ENCODE data around the gene OR4D2. TPM values are rescaled to one million over a fixed set of nuclear protein-coding genes. Genes with fewer than 3 reads are reported as not detected.

The OR4D2 gene
- total RNA-seq, 1 donor: not detected

- TF ChIP-seq, protein P1, sequence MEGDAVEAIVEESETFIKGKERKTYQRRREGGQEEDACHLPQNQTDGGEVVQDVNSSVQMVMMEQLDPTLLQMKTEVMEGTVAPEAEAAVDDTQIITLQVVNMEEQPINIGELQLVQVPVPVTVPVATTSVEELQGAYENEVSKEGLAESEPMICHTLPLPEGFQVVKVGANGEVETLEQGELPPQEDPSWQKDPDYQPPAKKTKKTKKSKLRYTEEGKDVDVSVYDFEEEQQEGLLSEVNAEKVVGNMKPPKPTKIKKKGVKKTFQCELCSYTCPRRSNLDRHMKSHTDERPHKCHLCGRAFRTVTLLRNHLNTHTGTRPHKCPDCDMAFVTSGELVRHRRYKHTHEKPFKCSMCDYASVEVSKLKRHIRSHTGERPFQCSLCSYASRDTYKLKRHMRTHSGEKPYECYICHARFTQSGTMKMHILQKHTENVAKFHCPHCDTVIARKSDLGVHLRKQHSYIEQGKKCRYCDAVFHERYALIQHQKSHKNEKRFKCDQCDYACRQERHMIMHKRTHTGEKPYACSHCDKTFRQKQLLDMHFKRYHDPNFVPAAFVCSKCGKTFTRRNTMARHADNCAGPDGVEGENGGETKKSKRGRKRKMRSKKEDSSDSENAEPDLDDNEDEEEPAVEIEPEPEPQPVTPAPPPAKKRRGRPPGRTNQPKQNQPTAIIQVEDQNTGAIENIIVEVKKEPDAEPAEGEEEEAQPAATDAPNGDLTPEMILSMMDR (IDR thresholded peaks at IDR 0.05; ENCODE audit: insufficient read depth, low read depth, low read length): no peak
- no peak overlapping the region for H3K4me3 ChIP-seq (ENCODE audit: low read depth, low read length)
- DNase-seq (ENCODE audit: low read depth): no peak
These were observed 13.7 kb upstream of the OR4D2 start for GRCh38 chr17:58153046-58153445.

GRCh38 chr17:58153671-58154070, 13.1 kb upstream of the OR4D2 start:
- DNase-seq (ENCODE audit: low read depth): no peak
- TF ChIP-seq, protein P1 (IDR thresholded peaks at IDR 0.05; ENCODE audit: insufficient read depth, low read depth, low read length): no peak
- no peak overlapping the region for H3K4me3 ChIP-seq (ENCODE audit: low read depth, low read length)

- TF ChIP-seq, protein P1 (IDR thresholded peaks at IDR 0.05; ENCODE audit: insufficient read depth, low read depth, low read length): no peak
- peak overlapping the region; percentile 9 for H3K4me3 ChIP-seq (ENCODE audit: low read depth, low read length)
- peak; percentile 2 for DNase-seq (ENCODE audit: low read depth)
These were observed 9.7 kb upstream of the OR4D2 start for GRCh38 chr17:58156839-58157803.

GRCh38 chr17:58158181-58158580, 8.6 kb upstream of the OR4D2 start:
- TF ChIP-seq, protein P1 (IDR thresholded peaks at IDR 0.05; ENCODE audit: insufficient read depth, low read depth, low read length): no peak
- no peak for DNase-seq (ENCODE audit: low read depth)
- no peak overlapping the region for H3K4me3 ChIP-seq (ENCODE audit: low read depth, low read length)

- TF ChIP-seq, protein P1 (IDR thresholded peaks at IDR 0.05; ENCODE audit: insufficient read depth, low read depth, low read length): no peak
- no peak for DNase-seq (ENCODE audit: low read depth)
- H3K4me3 ChIP-seq (ENCODE audit: low read depth, low read length): no peak overlapping the region
These were observed 5.2 kb upstream of the OR4D2 start for GRCh38 chr17:58161566-58161965.

DNA sequence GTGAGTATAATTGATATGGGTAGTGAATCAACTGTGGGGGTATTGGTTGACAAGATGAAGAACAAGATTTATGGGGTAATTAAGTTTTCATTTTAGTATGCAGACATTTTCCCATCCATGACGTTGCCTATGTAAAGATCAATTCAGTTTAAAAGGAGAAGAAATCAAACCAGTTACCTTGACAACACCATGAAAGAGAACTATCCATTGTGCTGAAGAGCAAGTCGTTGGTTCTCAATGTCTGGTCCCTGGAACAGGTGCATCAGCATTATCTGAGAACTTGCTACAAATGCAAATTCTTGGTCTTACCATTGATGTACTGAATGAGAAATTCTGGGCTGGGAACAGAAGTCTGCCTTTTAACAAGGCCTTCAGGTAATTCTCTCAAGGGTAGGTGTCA, 801 bp upstream of the OR4D2 start:
- H3K4me3 ChIP-seq (ENCODE audit: low read depth, low read length): no peak overlapping the region
- TF ChIP-seq, protein P1 (IDR thresholded peaks at IDR 0.05; ENCODE audit: insufficient read depth, low read depth, low read length): no peak
- DNase-seq (ENCODE audit: low read depth): no peak
